Measurements from ENCODE around the gene SNAPC4. TPM values are rescaled to one million over a fixed set of nuclear protein-coding genes. Genes with fewer than 3 reads are reported as not detected.

Gene SNAPC4
- total RNA-seq, result 3.7 and 3.8 TPM in 2 replicates

GRCh38 chr9:136400038-136400834, at the start of gene SNAPC4:
Gene SNAPC4 (minus strand): TSS chr9:136400170. CDS start chr9:136398428, 1,742 bp downstream.
- DNase-seq (ENCODE audit: low read depth), result peak; percentile 67
- H3K27me3 ChIP-seq (ENCODE audit: control insufficient read depth, insufficient read depth, low read length), result no peaks in the 10 kb centered on the region
- peaks cover 37% of the 10 kb centered on the region for H3K36me3 ChIP-seq (ENCODE audit: control insufficient read depth, insufficient read depth, low read length)
- H3K4me3 ChIP-seq (ENCODE audit: low read depth, low read length), result peak within 1 kb of the TSS; percentile 87
- peak; percentile 88 for TF ChIP-seq CTCF (IDR thresholded peaks at IDR 0.05; ENCODE audit: insufficient read depth, low read length, severe bottlenecking)
- no peak for FAIRE-seq

- no peak for TF ChIP-seq CTCF (IDR thresholded peaks at IDR 0.05; ENCODE audit: insufficient read depth, low read length, severe bottlenecking)
- FAIRE-seq (no peak), DNase-seq (ENCODE audit: low read depth) (no peak)
- Histone ChIP-seq H3K4me3 (ENCODE audit: low read depth, low read length) (no peak overlapping the region), H3K27me3 (ENCODE audit: control insufficient read depth, insufficient read depth, low read length) (no peaks in the 10 kb centered on the region), H3K36me3 (ENCODE audit: control insufficient read depth, insufficient read depth, low read length) (peaks cover 44% of the 10 kb centered on the region)
Measured at GRCh38 chr9:136448655-136449054, 48.7 kb upstream of the SNAPC4 start.

GRCh38 chr9:136447173-136447778, 47.3 kb upstream of the SNAPC4 start:
- Histone ChIP-seq H3K36me3 (ENCODE audit: control insufficient read depth, insufficient read depth, low read length) (peaks cover 46% of the 10 kb centered on the region), H3K4me3 (ENCODE audit: low read depth, low read length) (no peak overlapping the region), H3K27me3 (ENCODE audit: control insufficient read depth, insufficient read depth, low read length) (no peaks in the 10 kb centered on the region)
- DNase-seq (ENCODE audit: low read depth), result no peak
- TF ChIP-seq CTCF (IDR thresholded peaks at IDR 0.05; ENCODE audit: insufficient read depth, low read length, severe bottlenecking), result no peak
- FAIRE-seq, result no peak

- FAIRE-seq (no peak), DNase-seq (ENCODE audit: low read depth) (no peak)
- peaks cover 45% of the 10 kb centered on the region for H3K36me3 ChIP-seq (ENCODE audit: control insufficient read depth, insufficient read depth, low read length)
Measured at GRCh38 chr9:136445799-136446198, 45.8 kb upstream of the SNAPC4 start.

GRCh38 chr9:136444102-136444501, 44.1 kb upstream of the SNAPC4 start:
- FAIRE-seq (no peak), DNase-seq (ENCODE audit: low read depth) (no peak)
- TF ChIP-seq CTCF (IDR thresholded peaks at IDR 0.05; ENCODE audit: insufficient read depth, low read length, severe bottlenecking), result no peak
- Histone ChIP-seq H3K4me3 (ENCODE audit: low read depth, low read length) (no peak overlapping the region), H3K36me3 (ENCODE audit: control insufficient read depth, insufficient read depth, low read length) (peaks cover 41% of the 10 kb centered on the region), H3K27me3 (ENCODE audit: control insufficient read depth, insufficient read depth, low read length) (no peaks in the 10 kb centered on the region)

More at GRCh38 chr9:136445799-136446198, 45.8 kb upstream of the SNAPC4 start:
- H3K27me3 ChIP-seq (ENCODE audit: control insufficient read depth, insufficient read depth, low read length), result no peaks in the 10 kb centered on the region
- no peak for TF ChIP-seq CTCF (IDR thresholded peaks at IDR 0.05; ENCODE audit: insufficient read depth, low read length, severe bottlenecking)
- no peak overlapping the region for H3K4me3 ChIP-seq (ENCODE audit: low read depth, low read length)

All from bronchial epithelial cell (primary cell).